ENCODE results near the gene TOPBP1.

The TOPBP1 gene

GRCh38 chr3:133611534-133611933 lies 50.2 kb downstream of the TOPBP1 start:
- no peaks in the 10 kb centered on the region for H3K79me2 ChIP-seq (ENCODE audit: insufficient read depth, low read length)
- TF ChIP-seq EZH2 (IDR thresholded peaks at IDR 0.05; ENCODE audit: borderline replicate concordance, low read length) = no peak
- TF ChIP-seq, protein P1, sequence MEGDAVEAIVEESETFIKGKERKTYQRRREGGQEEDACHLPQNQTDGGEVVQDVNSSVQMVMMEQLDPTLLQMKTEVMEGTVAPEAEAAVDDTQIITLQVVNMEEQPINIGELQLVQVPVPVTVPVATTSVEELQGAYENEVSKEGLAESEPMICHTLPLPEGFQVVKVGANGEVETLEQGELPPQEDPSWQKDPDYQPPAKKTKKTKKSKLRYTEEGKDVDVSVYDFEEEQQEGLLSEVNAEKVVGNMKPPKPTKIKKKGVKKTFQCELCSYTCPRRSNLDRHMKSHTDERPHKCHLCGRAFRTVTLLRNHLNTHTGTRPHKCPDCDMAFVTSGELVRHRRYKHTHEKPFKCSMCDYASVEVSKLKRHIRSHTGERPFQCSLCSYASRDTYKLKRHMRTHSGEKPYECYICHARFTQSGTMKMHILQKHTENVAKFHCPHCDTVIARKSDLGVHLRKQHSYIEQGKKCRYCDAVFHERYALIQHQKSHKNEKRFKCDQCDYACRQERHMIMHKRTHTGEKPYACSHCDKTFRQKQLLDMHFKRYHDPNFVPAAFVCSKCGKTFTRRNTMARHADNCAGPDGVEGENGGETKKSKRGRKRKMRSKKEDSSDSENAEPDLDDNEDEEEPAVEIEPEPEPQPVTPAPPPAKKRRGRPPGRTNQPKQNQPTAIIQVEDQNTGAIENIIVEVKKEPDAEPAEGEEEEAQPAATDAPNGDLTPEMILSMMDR (IDR thresholded peaks at IDR 0.05; ENCODE audit: low read length) = no peak
- H3K27me3 ChIP-seq (ENCODE audit: insufficient read depth, low read length) = no peaks in the 10 kb centered on the region
- no peak overlapping the region for H3K27ac ChIP-seq (ENCODE audit: low read depth, low read length, poor library complexity, severe bottlenecking)
- H3K4me2 ChIP-seq (ENCODE audit: low read length) = no peak overlapping the region
- H3K9me3 ChIP-seq (ENCODE audit: low read length) = no peaks in the 10 kb centered on the region; the same call in 1 of the 2 replicates
- no peak overlapping the region for H3K4me3 ChIP-seq (ENCODE audit: low read depth, low read length, poor library complexity, severe bottlenecking)
- H4K20me1 ChIP-seq (ENCODE audit: insufficient read depth, low read length) = no peaks in the 10 kb centered on the region
- H3K36me3 ChIP-seq (ENCODE audit: insufficient read depth, low read length) = peaks cover 97% of the 10 kb centered on the region
- no peak overlapping the region for H2AFZ ChIP-seq (ENCODE audit: low read length)
- no peak overlapping the region for H3K9ac ChIP-seq (ENCODE audit: low read length)
- H3F3A ChIP-seq (ENCODE audit: insufficient read depth, low read length) = no peaks in the 10 kb centered on the region
- no peaks in the 10 kb centered on the region for H3K4me1 ChIP-seq (ENCODE audit: insufficient read depth, low read length, severe bottlenecking)
- H3K9me2 ChIP-seq (ENCODE audit: low read depth, low read length) = no peaks in the 10 kb centered on the region

- H3K9ac ChIP-seq (ENCODE audit: low read length) = no peak overlapping the region
- no peaks in the 10 kb centered on the region; the same call in 1 of the 2 replicates for H3K9me3 ChIP-seq (ENCODE audit: low read length)
- no peaks in the 10 kb centered on the region for H4K20me1 ChIP-seq (ENCODE audit: insufficient read depth, low read length)
- H3K4me3 ChIP-seq (ENCODE audit: low read depth, low read length, poor library complexity, severe bottlenecking) = no peak overlapping the region
- no peaks in the 10 kb centered on the region for H3K4me1 ChIP-seq (ENCODE audit: insufficient read depth, low read length, severe bottlenecking)
- TF ChIP-seq, protein P1 (IDR thresholded peaks at IDR 0.05; ENCODE audit: low read length) = no peak
- no peak for TF ChIP-seq EZH2 (IDR thresholded peaks at IDR 0.05; ENCODE audit: borderline replicate concordance, low read length)
- H3K27ac ChIP-seq (ENCODE audit: low read depth, low read length, poor library complexity, severe bottlenecking) = no peak overlapping the region
- H3K9me2 ChIP-seq (ENCODE audit: low read depth, low read length) = no peaks in the 10 kb centered on the region
- no peaks in the 10 kb centered on the region for H3F3A ChIP-seq (ENCODE audit: insufficient read depth, low read length)
- H3K4me2 ChIP-seq (ENCODE audit: low read length) = no peak overlapping the region
- no peaks in the 10 kb centered on the region for H3K79me2 ChIP-seq (ENCODE audit: insufficient read depth, low read length)
- no peak overlapping the region for H2AFZ ChIP-seq (ENCODE audit: low read length)
- H3K36me3 ChIP-seq (ENCODE audit: insufficient read depth, low read length) = peaks cover 94% of the 10 kb centered on the region
- H3K27me3 ChIP-seq (ENCODE audit: insufficient read depth, low read length) = no peaks in the 10 kb centered on the region
Observed at GRCh38 chr3:133610031-133610430, 51.7 kb downstream of the TOPBP1 start.

- Histone ChIP-seq H3K27ac (ENCODE audit: low read depth, low read length, poor library complexity, severe bottlenecking) (no peak overlapping the region), H3K4me3 (ENCODE audit: low read depth, low read length, poor library complexity, severe bottlenecking) (no peak overlapping the region), H3K9me3 (ENCODE audit: low read length) (no peaks in the 10 kb centered on the region; the same call in 1 of the 2 replicates), H2AFZ (ENCODE audit: low read length) (no peak overlapping the region), H3K27me3 (ENCODE audit: insufficient read depth, low read length) (no peaks in the 10 kb centered on the region), H4K20me1 (ENCODE audit: insufficient read depth, low read length) (no peaks in the 10 kb centered on the region), H3K36me3 (ENCODE audit: insufficient read depth, low read length) (peaks cover 92% of the 10 kb centered on the region), H3K79me2 (ENCODE audit: insufficient read depth, low read length) (no peaks in the 10 kb centered on the region), H3F3A (ENCODE audit: insufficient read depth, low read length) (no peaks in the 10 kb centered on the region), H3K4me1 (ENCODE audit: insufficient read depth, low read length, severe bottlenecking) (no peaks in the 10 kb centered on the region), H3K9ac (ENCODE audit: low read length) (no peak overlapping the region), H3K4me2 (ENCODE audit: low read length) (no peak overlapping the region), H3K9me2 (ENCODE audit: low read depth, low read length) (no peaks in the 10 kb centered on the region)
- TF ChIP-seq EZH2 (IDR thresholded peaks at IDR 0.05; ENCODE audit: borderline replicate concordance, low read length) = no peak
- TF ChIP-seq, protein P1 (IDR thresholded peaks at IDR 0.05; ENCODE audit: low read length) = no peak
Observed at GRCh38 chr3:133608388-133608787, 53.4 kb downstream of the TOPBP1 start.

All from OCI-LY1 (cell line).